Uterine smooth muscle cell (primary cell): ENCODE results near the gene SIGMAR1. TPM values are rescaled to one million over a fixed set of nuclear protein-coding genes. Genes with fewer than 3 reads are reported as not detected.

Source experiments
- total RNA-seq: library from RNA; depleted of rRNA; stranded (reverse); fragments of >200 nt; gene quantifications from 2 replicates; pipeline ENCODE4 v1.2.3, GENCODE V29; 2014

Gene SIGMAR1
- total RNA-seq, result 87.6 and 95.2 TPM in 2 replicates

DNA sequence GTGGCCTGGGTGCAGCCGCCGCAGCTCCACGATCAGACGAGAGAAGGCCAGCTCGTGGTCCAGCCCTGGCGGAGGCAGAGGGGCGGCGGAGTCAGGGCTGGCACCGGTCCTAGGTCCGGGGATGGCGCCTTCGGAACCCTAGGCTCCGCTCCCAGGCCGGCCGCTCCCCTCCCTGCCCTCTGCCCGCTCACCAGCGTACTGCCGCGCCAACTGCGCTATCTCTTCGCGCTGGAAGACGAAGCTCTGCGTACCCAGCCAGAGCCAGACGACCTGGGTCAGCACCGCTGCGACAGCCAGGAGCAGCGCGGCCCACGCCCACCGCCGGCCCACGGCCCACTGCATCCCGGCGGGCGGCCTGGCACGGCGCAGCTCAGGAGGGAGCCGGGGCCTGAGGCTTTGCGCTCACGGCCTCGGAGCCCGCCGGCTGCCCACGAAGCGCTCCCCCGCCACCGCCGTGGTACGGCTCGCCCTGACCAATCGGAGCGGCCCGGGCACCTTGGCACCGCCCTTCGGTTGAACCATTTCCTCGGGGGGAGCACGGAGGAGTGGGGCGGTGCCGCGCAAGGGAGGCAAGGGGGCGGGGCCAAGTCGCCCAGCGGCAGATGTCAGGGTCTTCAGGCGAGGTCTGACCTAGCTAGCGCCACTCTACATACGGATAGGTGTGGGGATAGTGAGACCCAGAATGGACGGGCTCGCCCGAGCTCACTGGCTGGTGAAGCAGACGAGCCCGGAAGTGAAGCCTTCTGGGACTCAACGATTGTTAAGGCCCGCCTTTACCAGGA is at the start of gene SIGMAR1:
Gene SIGMAR1 (minus strand): TSS at position 432 of the 782 bp plus-strand sequence. CDS start 90 bp downstream, at position 342.

DNA sequence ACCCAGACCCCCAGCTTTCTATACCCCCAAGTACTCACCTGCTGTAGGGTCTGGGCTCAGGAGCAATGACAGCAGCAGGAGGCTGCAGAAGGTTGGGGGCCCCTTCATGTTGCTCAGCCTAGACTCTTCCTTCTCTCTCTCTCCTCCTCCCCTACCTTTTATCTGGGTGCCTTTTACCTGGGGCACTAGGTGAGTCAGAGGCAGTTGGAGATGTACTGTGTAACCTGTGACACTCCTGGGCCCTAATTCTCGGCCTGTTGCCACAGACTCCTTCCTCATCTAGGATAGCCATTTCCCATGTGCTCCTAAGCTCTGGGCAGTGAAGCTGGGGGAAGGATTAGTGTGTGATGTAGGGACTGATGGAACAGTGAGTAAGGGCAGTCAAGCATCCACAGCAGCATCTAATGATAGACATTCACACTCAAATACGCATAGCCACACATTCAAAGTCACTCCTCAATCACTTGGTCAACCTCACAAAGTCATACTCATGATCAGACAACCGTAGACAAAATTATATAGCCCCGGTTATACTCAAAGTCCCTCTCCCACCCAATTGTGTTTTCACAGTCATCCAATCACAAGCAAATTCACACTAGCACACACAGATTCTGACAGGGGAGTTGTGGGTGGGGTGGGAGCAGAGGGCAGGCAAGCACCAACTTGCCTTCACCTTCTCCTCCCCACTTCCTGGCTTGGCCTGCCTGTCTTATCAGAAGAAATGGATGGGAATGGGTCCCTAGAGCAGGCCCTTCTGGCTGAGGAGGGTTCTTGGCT is 25.1 kb upstream of the SIGMAR1 start, which contains the start of gene CCL27:
Gene CCL27 (minus strand): TSS at position 132 of the 777 bp plus-strand sequence. CDS start 24 bp downstream, at position 108.

DNA sequence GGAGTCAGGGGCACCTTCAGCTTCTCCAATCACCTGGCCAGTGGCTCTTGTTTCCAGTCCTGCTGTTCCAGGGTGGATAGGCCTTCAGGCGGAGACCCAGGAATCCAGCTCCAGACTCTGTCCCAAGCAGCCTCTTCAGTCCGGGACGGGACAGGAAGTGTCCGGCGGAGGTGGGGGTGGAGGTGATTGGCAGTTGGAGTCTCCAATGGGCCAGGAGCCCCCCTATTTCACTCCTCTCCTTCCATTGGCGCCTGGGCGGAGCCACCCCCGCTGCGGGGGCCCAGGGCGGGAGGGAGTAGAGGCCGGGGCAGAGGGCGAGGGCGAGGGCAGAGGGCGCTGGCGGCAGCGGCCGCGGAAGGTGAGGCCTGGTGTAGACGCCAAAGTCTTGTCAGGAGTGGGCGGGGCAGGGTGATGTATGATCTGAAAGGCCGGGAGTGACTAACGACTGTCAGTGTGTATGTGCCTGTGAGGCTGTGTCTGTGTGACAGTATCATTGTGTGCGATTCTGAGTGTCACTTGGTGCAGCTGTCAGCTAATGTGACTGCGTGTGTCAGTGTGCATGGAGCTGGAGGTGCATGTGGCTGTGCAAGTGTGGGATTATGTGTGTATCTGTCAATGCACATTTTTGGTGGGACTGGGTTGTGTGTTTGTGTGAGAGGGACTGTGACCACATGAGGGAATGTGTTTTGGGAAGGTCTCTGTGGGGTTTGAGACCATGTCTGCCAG is 14.5 kb upstream of the SIGMAR1 start, which contains the start of gene IL11RA:
Gene IL11RA (plus strand): TSS at position 310 of the 726 bp plus-strand sequence. CDS start 3,033 bp downstream, outside the sequence.

GRCh38 chr9:34646211-34647083 is 8.9 kb upstream of the SIGMAR1 start, which contains the start of gene GALT:
Gene GALT (plus strand): TSS chr9:34646675. CDS start chr9:34646705, 30 bp downstream.

GRCh38 chr9:34628656-34629490 is 8.7 kb downstream of the SIGMAR1 start, which contains the start of gene ARID3C:
Gene ARID3C (minus strand): TSS chr9:34629066. CDS start chr9:34628014, 1,052 bp downstream.

DNA sequence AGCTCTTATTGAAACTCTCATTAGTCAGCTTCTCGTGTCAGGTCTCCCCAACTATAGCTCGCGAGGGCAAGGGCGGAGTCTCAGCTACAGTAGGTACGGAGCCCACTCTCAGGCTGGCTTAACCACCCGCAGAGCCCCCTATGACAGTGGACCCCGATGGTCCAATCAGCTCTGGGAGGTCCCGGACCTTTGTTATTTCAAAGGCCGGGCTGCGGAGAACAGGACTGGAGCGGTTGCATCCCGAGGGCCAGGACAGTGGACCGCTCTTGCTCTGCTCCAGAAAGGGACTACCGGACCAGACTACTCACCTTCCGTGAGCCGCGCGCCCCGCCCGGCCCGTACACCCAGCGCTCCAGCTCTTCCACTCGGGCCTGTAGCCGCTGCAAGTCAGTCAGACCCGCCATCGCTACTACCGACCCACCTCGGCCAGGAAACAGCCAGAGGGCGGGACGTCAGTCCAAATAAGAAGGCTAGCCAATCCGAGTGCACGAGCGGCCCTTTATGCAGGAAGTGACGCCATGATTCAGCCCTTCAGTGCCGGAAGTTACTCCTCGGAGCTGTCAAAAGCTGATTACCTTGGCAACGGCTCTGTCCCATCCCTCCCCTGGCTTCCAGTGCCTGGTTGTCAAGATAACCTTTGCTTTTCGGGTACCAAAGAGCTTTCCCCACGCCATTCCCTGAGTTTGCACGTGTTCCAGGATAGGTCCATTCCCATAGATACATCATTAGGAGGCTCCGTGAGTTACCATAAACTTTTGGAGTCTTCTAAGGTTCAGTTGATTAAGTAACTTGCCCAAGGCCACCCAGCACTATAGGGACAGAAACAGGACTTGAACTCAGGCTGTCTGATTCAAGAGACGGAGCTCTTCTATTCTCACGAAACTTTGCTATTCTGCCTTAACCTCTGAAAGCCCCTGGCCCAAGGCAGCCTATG is 17.3 kb downstream of the SIGMAR1 start, which contains the start of gene DCTN3:
Gene DCTN3 (minus strand): TSS at position 435 of the 934 bp plus-strand sequence. CDS start 31 bp downstream, at position 404.

GRCh38 chr9:34611811-34612787 is 25.5 kb downstream of the SIGMAR1 start, which contains the start of gene RPP25L:
Gene RPP25L (minus strand): TSS chr9:34612097. CDS start chr9:34611296, 801 bp downstream.

GRCh38 chr9:34589636-34590380 is 47.8 kb downstream of the SIGMAR1 start, which contains the start of gene CNTFR:
Gene CNTFR (minus strand): TSS chr9:34589724. CDS start chr9:34568981, 20,743 bp downstream.

Other genes starting within 250 kb of the SIGMAR1 start
- 6.6 and 8.5 TPM in 2 replicates for gene FAM219A, start 179.2 kb downstream of the SIGMAR1 start, total RNA-seq
- gene DNAI1, start 179.0 kb downstream of the SIGMAR1 start, total RNA-seq, result 0.11 and 0.12 TPM in 2 replicates
- gene ENHO, start 114.8 kb downstream of the SIGMAR1 start, total RNA-seq, result not detected in 2 replicates
- not detected in 2 replicates for gene CNTFR, start 48.1 kb downstream of the SIGMAR1 start, total RNA-seq
- gene RPP25L, start 25.7 kb downstream of the SIGMAR1 start, total RNA-seq, result 28.7 and 30.6 TPM in 2 replicates
- gene DCTN3, start 17.3 kb downstream of the SIGMAR1 start, total RNA-seq, result 98.2 and 136 TPM in 2 replicates
- 0.12 and 0.22 TPM in 2 replicates for gene ARID3C, start 8.7 kb downstream of the SIGMAR1 start, total RNA-seq
- 21.8 and 28.1 TPM in 2 replicates for gene GALT, start 8.9 kb upstream of the SIGMAR1 start, total RNA-seq
- 5.8 and 8.0 TPM in 2 replicates for gene IL11RA, start 14.4 kb upstream of the SIGMAR1 start, total RNA-seq
- 0.11 TPM in 1 of 2 replicates, not detected in the other for gene CCL27, start 24.9 kb upstream of the SIGMAR1 start, total RNA-seq
- gene CCL19, start 53.5 kb upstream of the SIGMAR1 start, total RNA-seq, result not detected in 2 replicates
- gene CCL21, start 72.3 kb upstream of the SIGMAR1 start, total RNA-seq, result not detected in 2 replicates